Suprapubic skin (tissue), 4 donors: ENCODE data around the gene SLC49A3. TPM values are rescaled to one million over a fixed set of nuclear protein-coding genes. Genes with fewer than 3 reads are reported as not detected.

Experiments
- DNase-seq, 2 donors: peaks; one replicate each; pipeline ENCODE4 v3.0.0-alpha.2; 2019; ENCODE audit warnings: low spot score in 2 of 2
- H3K27ac ChIP-seq: fragments of 200-600 bp; sonication (generic); one replicate; pipeline ENCODE4 v1.5.1; 2019
- H3K27me3 ChIP-seq: fragments of 200-600 bp; sonication (generic); one replicate; pipeline ENCODE4 v1.5.1; 2019
- H3K36me3 ChIP-seq: fragments of 200-600 bp; sonication (generic); one replicate; pipeline ENCODE4 v1.5.1; 2019
- H3K4me1 ChIP-seq: fragments of 200-600 bp; sonication (generic); one replicate; pipeline ENCODE4 v1.5.1; 2019
- H3K4me3 ChIP-seq: fragments of 200-600 bp; sonication (generic); one replicate; pipeline ENCODE4 v1.5.1; 2019; ENCODE audit warnings: mild to moderate bottlenecking
- H3K9me3 ChIP-seq: fragments of 200-600 bp; sonication (generic); one replicate; pipeline ENCODE4 v1.5.1; 2019
- EP300 ChIP-seq: sonication (generic); formaldehyde crosslinking; IDR thresholded peaks from one replicate; pipeline ENCODE4 v1.6.1; 2017; ENCODE audit warnings: antibody characterized with exemption
- POLR2A ChIP-seq, 2 donors: fragments of 450-650 bp; IDR thresholded peaks; one replicate each; pipeline ENCODE4 v1.6.1; 2017; ENCODE audit warnings: antibody characterized with exemption in 2 of 2, mild to moderate bottlenecking in 2 of 2, moderate library complexity in 2 of 2
- POLR2AphosphoS5 ChIP-seq, 3 donors: sonication (generic); formaldehyde crosslinking; IDR thresholded peaks; one replicate each; pipeline ENCODE4 v1.6.1; 2017; ENCODE audit warnings: antibody characterized with exemption in 3 of 3
- WGBS: methylation state at CpG from one replicate; pipeline ENCODE4 v1.1.5; 2018; 5-methylcytosine and 5-hydroxymethylcytosine counted together
- total RNA-seq, 4 donors: library from RNA; depleted of rRNA; stranded (reverse); fragments of >200 nt; gene quantifications; one replicate each; pipeline ENCODE4 v1.1.0, GENCODE V29; 2016
- TF ChIP-seq, protein P1 (sequence below), 2 donors: fragments of 200-600 bp in 1 of 2; fragments of 450-650 bp in 1 of 2; sonication (generic) in 1 of 2; IDR thresholded peaks; one replicate each; pipeline ENCODE4 v1.5.1; 2016 to 2019; ENCODE audit warnings: antibody characterized with exemption in 2 of 2, mild to moderate bottlenecking in 1 of 2, moderate library complexity in 1 of 2

The SLC49A3 gene
- total RNA-seq, 4 donors from 2014 or later, result 8.9 to 21.1 (median 17.4) TPM

DNA sequence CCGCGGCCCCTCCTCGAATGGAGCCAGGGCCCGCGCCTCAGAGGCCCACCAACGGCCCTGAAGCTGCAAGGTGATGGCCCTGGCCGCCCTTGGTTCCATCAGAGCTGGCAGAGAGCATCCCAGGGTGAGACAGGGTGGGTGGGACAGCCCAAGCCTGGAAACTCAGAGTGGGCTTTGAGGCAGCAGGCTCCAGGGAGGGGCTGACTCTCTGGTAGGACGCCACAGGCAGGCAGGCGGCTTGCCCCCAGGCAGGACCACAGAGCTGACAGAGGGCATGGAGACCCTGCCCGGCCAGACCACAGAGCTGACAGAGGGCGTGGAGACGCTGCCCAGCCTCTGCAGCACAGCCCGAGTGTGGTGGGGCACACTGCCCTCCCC, 9.9 kb downstream of the SLC49A3 start:
- H3K36me3 ChIP-seq, result no peaks in the 10 kb centered on the region
- TF ChIP-seq POLR2AphosphoS5 (IDR thresholded peaks at IDR 0.05) (no peak), POLR2A (IDR thresholded peaks at IDR 0.05) (no peak), EP300 (no peak)
- TF ChIP-seq, protein P1, sequence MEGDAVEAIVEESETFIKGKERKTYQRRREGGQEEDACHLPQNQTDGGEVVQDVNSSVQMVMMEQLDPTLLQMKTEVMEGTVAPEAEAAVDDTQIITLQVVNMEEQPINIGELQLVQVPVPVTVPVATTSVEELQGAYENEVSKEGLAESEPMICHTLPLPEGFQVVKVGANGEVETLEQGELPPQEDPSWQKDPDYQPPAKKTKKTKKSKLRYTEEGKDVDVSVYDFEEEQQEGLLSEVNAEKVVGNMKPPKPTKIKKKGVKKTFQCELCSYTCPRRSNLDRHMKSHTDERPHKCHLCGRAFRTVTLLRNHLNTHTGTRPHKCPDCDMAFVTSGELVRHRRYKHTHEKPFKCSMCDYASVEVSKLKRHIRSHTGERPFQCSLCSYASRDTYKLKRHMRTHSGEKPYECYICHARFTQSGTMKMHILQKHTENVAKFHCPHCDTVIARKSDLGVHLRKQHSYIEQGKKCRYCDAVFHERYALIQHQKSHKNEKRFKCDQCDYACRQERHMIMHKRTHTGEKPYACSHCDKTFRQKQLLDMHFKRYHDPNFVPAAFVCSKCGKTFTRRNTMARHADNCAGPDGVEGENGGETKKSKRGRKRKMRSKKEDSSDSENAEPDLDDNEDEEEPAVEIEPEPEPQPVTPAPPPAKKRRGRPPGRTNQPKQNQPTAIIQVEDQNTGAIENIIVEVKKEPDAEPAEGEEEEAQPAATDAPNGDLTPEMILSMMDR (IDR thresholded peaks at IDR 0.05), result no peak
- H3K4me1 ChIP-seq, result peaks cover 82% of the 10 kb centered on the region
- DNase-seq, result no peak
- H3K27ac ChIP-seq, result no peak overlapping the region
- WGBS, result 63% methylated on average over 8 of the region's 13 CpGs
- H3K27me3 ChIP-seq, result no peaks in the 10 kb centered on the region
- H3K4me3 ChIP-seq, result no peak overlapping the region
- H3K9me3 ChIP-seq, result no peaks in the 10 kb centered on the region

DNA sequence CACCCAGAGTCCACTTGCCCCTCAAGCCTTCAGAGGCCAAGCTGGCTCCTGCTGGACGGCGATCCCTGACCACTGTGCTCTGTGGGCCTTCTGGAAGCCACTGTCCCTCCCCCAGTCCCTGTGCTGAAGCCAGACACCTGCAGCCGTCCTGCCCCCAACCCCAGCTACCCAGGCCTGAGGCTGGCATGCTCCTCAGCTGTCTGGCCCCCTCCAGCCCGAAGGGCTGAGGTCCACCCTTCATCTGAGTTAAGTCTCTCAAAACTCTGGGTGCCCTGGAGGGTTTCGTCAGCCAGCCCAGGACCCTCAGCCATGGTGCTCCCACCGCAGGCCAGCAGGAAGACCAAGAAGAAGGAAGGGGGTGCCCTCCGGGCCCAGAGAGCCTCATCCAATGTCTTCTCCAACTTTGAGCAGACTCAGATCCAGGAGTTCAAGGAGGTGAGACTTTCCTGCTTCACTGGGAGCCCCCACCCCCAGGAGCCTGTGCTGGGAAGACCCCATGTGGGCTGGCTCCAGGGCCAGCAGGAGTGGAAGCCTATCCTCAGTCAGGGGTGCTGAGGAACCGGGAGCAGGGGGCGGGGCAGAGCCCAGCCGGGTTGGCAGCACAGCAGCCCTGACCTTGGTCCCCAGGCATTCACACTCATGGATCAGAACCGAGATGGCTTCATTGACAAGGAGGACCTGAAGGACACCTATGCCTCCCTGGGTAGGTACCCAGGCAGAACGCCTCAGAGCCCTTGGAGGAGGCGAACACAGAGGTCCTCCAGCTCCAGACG, 10.4 kb downstream of the SLC49A3 start:
- peak in 1 of 2 donors; percentile 78 for DNase-seq
- H3K9me3 ChIP-seq, result no peaks in the 10 kb centered on the region
- H3K4me1 ChIP-seq, result peaks cover 80% of the 10 kb centered on the region
- WGBS, result 72% methylated on average over 5 of the region's 14 CpGs
- H3K4me3 ChIP-seq, result no peak overlapping the region
- no peaks in the 10 kb centered on the region for H3K36me3 ChIP-seq
- no peaks in the 10 kb centered on the region for H3K27me3 ChIP-seq
- peak overlapping the region; percentile 19 for H3K27ac ChIP-seq
- TF ChIP-seq EP300, result no peak
- no peak for TF ChIP-seq POLR2A (IDR thresholded peaks at IDR 0.05)
- TF ChIP-seq, protein P1 (IDR thresholded peaks at IDR 0.05), result no peak
- no peak for TF ChIP-seq POLR2AphosphoS5 (IDR thresholded peaks at IDR 0.05)

DNA sequence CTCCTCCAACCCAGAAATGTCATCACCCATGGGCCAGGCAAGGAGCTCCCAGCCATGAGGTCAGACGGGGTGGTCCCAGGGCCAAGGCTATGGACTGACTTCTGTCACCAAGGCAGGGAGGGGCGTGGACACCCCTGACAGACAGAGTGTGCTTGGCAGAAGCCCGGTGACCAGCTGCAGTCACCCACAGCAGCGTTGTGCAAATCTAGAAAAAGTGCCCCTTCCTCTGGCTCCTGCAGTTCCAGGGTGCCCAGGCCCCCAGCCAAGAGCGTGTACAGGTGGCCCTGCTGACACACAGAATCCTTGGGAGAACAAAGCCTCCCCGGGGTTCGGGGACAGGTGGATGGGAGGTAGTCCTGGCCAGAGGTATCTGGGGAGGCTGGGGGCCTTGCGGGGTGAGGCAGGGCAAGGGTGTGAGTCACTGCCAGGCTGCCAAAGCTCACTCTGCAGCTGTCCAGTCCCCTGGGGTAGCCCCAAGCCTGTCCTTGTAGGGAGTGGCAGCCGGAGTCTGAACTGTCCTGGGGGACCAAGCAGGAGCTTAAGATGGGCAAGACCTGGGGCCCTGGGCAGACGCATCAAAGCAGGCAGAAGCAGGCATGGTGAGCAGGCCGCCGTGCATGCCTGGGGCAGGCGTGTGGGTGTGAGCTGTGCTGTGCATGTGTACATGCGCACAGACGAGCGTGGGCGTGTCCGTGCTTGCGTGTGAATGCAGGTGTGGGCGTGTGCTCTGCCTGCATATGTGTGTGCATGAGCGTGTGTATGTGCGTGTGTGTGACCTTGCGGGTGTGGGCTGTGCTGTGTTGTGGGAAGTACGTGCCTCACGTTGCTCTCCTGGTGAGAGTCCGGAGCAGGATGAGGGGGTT, 11.3 kb downstream of the SLC49A3 start:
- Histone ChIP-seq H3K36me3 (peaks cover under 1% of the 10 kb centered on the region), H3K4me1 (peaks cover 81% of the 10 kb centered on the region), H3K9me3 (no peaks in the 10 kb centered on the region), H3K27ac (peak overlapping the region; percentile 59), H3K4me3 (no peak overlapping the region), H3K27me3 (no peaks in the 10 kb centered on the region)
- TF ChIP-seq EP300, result no peak
- 49% methylated on average over 19 of the region's 26 CpGs for WGBS
- DNase-seq, result peak in 1 of 2 donors; percentile 80

DNA sequence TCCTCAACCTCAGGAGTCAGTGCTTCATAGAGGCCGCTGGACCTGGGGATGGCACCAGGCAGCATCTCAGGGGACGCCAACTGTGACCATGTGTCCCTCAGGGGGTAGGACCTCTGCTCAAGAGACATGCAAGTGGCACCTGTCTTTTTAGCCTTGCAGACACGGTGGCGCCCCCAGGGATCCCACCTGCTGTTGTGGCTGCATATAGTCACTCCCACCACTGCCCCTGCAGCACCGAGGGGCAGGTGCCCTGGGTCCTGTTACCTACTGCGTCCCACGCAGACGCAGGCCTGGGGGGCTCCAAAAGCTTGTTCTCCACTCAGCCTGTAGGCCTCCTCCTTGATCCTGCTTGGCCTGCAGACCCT, 12.1 kb downstream of the SLC49A3 start:
- Histone ChIP-seq H3K36me3 (peaks cover 9% of the 10 kb centered on the region), H3K4me3 (no peak overlapping the region), H3K27me3 (no peaks in the 10 kb centered on the region), H3K9me3 (no peaks in the 10 kb centered on the region), H3K4me1 (peaks cover 73% of the 10 kb centered on the region), H3K27ac (no peak overlapping the region)
- TF ChIP-seq POLR2A (IDR thresholded peaks at IDR 0.05) (no peak), POLR2AphosphoS5 (IDR thresholded peaks at IDR 0.05) (no peak), EP300 (no peak)
- TF ChIP-seq, protein P1 (IDR thresholded peaks at IDR 0.05), result no peak
- DNase-seq, result peak in 1 of 2 donors; percentile 74
- 74% methylated on average over 6 of the region's 8 CpGs for WGBS

DNA sequence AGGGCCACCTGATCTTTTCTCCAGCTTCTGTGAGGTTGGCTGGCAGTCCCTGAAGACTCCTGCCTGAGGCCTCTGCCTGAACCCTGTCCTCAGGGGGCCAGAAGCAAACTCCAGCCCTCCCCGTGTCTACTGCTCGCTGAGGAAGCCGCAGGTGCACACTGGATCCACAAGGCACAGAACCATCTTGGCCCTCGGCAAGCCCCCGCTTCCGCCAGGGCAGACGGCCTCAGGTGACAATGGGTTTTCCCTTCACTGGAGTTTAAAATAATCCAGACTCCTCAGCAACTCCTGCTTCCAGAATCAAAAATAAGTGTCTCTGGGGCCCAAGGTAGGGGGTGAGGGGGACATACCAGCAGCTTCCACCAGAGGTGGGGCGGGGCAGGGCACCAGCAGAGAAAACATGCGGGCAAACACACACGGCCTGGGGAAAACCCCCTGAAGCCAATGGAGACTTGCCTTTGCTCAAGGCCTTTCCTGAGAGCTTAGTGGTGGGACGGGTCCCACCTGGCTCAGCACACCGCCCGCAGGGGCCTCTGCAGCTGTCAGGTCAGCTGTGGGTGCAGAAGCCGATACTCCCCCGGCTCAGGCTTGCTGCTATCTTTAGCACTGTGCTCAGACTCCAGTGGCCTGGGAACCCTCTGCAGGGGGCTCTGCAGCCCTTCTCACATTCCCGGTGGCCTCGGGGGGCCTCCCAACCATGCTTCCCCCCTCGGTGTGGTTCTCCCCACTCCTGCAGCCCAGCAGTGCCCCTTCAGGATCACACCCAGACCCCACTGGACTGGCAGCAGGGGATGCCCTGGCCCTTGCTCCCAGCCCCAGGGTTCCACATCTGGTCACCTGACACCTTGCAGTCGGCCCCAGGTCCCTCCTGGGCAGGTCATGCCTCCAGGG, 12.7 kb downstream of the SLC49A3 start:
- no peak for DNase-seq
- Histone ChIP-seq H3K36me3 (peaks cover 15% of the 10 kb centered on the region), H3K9me3 (no peaks in the 10 kb centered on the region), H3K27ac (no peak overlapping the region), H3K4me3 (no peak overlapping the region), H3K27me3 (no peaks in the 10 kb centered on the region), H3K4me1 (peaks cover 68% of the 10 kb centered on the region)
- TF ChIP-seq POLR2A (IDR thresholded peaks at IDR 0.05), result no peak
- TF ChIP-seq, protein P1 (IDR thresholded peaks at IDR 0.05), result no peak
- no peak for TF ChIP-seq POLR2AphosphoS5 (IDR thresholded peaks at IDR 0.05)
- TF ChIP-seq EP300, result no peak
- 63% methylated on average over 11 of the region's 19 CpGs for WGBS
